ENCODE measurements around the gene ZMIZ1.

Gene ZMIZ1

GRCh38 chr10:79115302-79115701, 46.5 kb downstream of the ZMIZ1 start:
- in situ Hi-C loops (cut with MboI; ENCODE audit: low sequenced_read_pairs) = no loop called here

GRCh38 chr10:79116368-79116767, 47.6 kb downstream of the ZMIZ1 start:
- in situ Hi-C loops (cut with MboI; ENCODE audit: low sequenced_read_pairs) = no loop called here

- in situ Hi-C loops (cut with MboI; ENCODE audit: low sequenced_read_pairs) = no loop called here
These were observed 48.3 kb downstream of the ZMIZ1 start for GRCh38 chr10:79116801-79117723.

GRCh38 chr10:79118286-79119202, 49.8 kb downstream of the ZMIZ1 start:
- in situ Hi-C loops (cut with MboI; ENCODE audit: low sequenced_read_pairs) = no loop called here

- in situ Hi-C loops (cut with MboI; ENCODE audit: low sequenced_read_pairs) = no loop called here
These were observed 50.5 kb downstream of the ZMIZ1 start for GRCh38 chr10:79119306-79119705.

GRCh38 chr10:79123547-79123963, 54.8 kb downstream of the ZMIZ1 start:
- in situ Hi-C loops (cut with MboI; ENCODE audit: low sequenced_read_pairs) = no loop called here

- in situ Hi-C loops (cut with MboI; ENCODE audit: low sequenced_read_pairs) = no loop called here
These were observed 55.3 kb downstream of the ZMIZ1 start for GRCh38 chr10:79124066-79124465.

GRCh38 chr10:79125092-79125491, 56.3 kb downstream of the ZMIZ1 start:
- in situ Hi-C loops (cut with MboI; ENCODE audit: low sequenced_read_pairs) = no loop called here

GRCh38 chr10:79126351-79127080, 57.8 kb downstream of the ZMIZ1 start:
- in situ Hi-C loops (cut with MboI; ENCODE audit: low sequenced_read_pairs) = no loop called here

GRCh38 chr10:79127151-79127961, 58.6 kb downstream of the ZMIZ1 start:
- in situ Hi-C loops (cut with MboI; ENCODE audit: low sequenced_read_pairs) = no loop called here

GRCh38 chr10:79128241-79128922, 59.6 kb downstream of the ZMIZ1 start:
- in situ Hi-C loops (cut with MboI; ENCODE audit: low sequenced_read_pairs) = no loop called here

- in situ Hi-C loops (cut with MboI; ENCODE audit: low sequenced_read_pairs) = no loop called here
These were observed 60.1 kb downstream of the ZMIZ1 start for GRCh38 chr10:79128923-79129305.

- in situ Hi-C loops (cut with MboI; ENCODE audit: low sequenced_read_pairs) = no loop called here
These were observed 60.7 kb downstream of the ZMIZ1 start for GRCh38 chr10:79129361-79129997.

- in situ Hi-C loops (cut with MboI; ENCODE audit: low sequenced_read_pairs) = no loop called here
These were observed 61.5 kb downstream of the ZMIZ1 start for GRCh38 chr10:79130255-79130654.

GRCh38 chr10:79130846-79131245, 62.1 kb downstream of the ZMIZ1 start:
- in situ Hi-C loops (cut with MboI; ENCODE audit: low sequenced_read_pairs) = no loop called here

GRCh38 chr10:79131836-79132631, 63.3 kb downstream of the ZMIZ1 start:
- in situ Hi-C loops (cut with MboI; ENCODE audit: low sequenced_read_pairs) = no loop called here

- in situ Hi-C loops (cut with MboI; ENCODE audit: low sequenced_read_pairs) = no loop called here
These were observed 64.1 kb downstream of the ZMIZ1 start for GRCh38 chr10:79132681-79133381.

- in situ Hi-C loops (cut with MboI; ENCODE audit: low sequenced_read_pairs) = no loop called here
These were observed 64.7 kb downstream of the ZMIZ1 start for GRCh38 chr10:79133416-79133815.
